SW 1271 (cell line): Measurements from ENCODE around the gene HES1.
"Not testable (repeated sequence)": the region's sequence is repeated elsewhere in the genome, so short reads cannot be mapped to it uniquely, and the experiment has no call there.

ENCODE experiments used
- DNase-seq, 2 experiments: peaks; one replicate each; lab custom pipeline; 2025; lab: John Stamatoyannopoulos, UW

Gene HES1

GRCh38 chr3:194128202-194128918 is 7.6 kb upstream of the HES1 start:
- DNase-seq = no peak

GRCh38 chr3:194128919-194129295 is 7.0 kb upstream of the HES1 start:
- not testable (repeated sequence) for DNase-seq

- no peak for DNase-seq
Measured at GRCh38 chr3:194129581-194130133, 6.3 kb upstream of the HES1 start.

GRCh38 chr3:194130188-194130587 is 5.8 kb upstream of the HES1 start:
- DNase-seq = no peak

- DNase-seq = no peak
Measured at GRCh38 chr3:194130807-194131589, 5.0 kb upstream of the HES1 start.

- DNase-seq = no peak
Measured at GRCh38 chr3:194132465-194133286, 3.3 kb upstream of the HES1 start.

- peak in 1 of 2 experiments; percentile 35 for DNase-seq
Measured at GRCh38 chr3:194133661-194134230, 2.2 kb upstream of the HES1 start.

- DNase-seq = no peak
Measured at GRCh38 chr3:194134231-194134756, 1.7 kb upstream of the HES1 start.

GRCh38 chr3:194134757-194135515 is 1.0 kb upstream of the HES1 start:
- DNase-seq = peak; percentile 65 to 89

- no peak for DNase-seq
Measured at GRCh38 chr3:194135516-194135805, 487 bp upstream of the HES1 start.

GRCh38 chr3:194136519-194137007 is 615 bp downstream of the HES1 start:
- DNase-seq = no peak

- peak in 1 of 2 experiments; percentile 39 for DNase-seq
Measured at GRCh38 chr3:194137008-194137505, 1.1 kb downstream of the HES1 start.

- peak in 1 of 2 experiments; percentile 24 for DNase-seq
Measured at GRCh38 chr3:194137506-194138474, 1.8 kb downstream of the HES1 start.

GRCh38 chr3:194138732-194139070 is 2.8 kb downstream of the HES1 start:
- peak in 1 of 2 experiments; percentile 39 for DNase-seq

GRCh38 chr3:194139071-194139813 is 3.3 kb downstream of the HES1 start:
- peak in 1 of 2 experiments; percentile 55 for DNase-seq

- DNase-seq = peak in 1 of 2 experiments; percentile 37
Measured at GRCh38 chr3:194139814-194140391, 4.0 kb downstream of the HES1 start.

GRCh38 chr3:194140520-194141414 is 4.8 kb downstream of the HES1 start:
- DNase-seq = peak in 1 of 2 experiments; percentile 50
